Activated CD4-positive, alpha-beta T cell treated with anti-CD3 and anti-CD28 coated beads for 36 hours (primary cell): Measurements from ENCODE around the gene DPYD. TPM values are rescaled to one million over a fixed set of nuclear protein-coding genes. Genes with fewer than 3 reads are reported as not detected.
A peak's percentile ranks its signal among the peaks of the same experiment; 100 is the strongest.

Experiments used
- ATAC-seq: fragments of 200-7000 bp; cut with Tn5 transposase; one replicate; pipeline ENCODE4 v1.10.0; 2021; ENCODE audit warnings: mild to moderate bottlenecking, moderate library complexity
- CTCF ChIA-PET: fragments of 350-600 bp; sonication (Branson Sonifier 250); formaldehyde crosslinking; loops from one replicate; lab custom pipeline; 2021; ENCODE audit warnings: antibody characterized with exemption; lab: Charles Lee
- POLR2A ChIA-PET: fragments of 350-600 bp; sonication (Branson Sonifier 250); formaldehyde crosslinking; loops from one replicate; lab custom pipeline; 2021; ENCODE audit warnings: antibody characterized with exemption, inconsistent platforms; lab: Charles Lee
- DNase-seq: peaks from one replicate; pipeline ENCODE4 v3.0.0-alpha.2; 2020
- H3K27ac Mint-ChIP-seq: one replicate; pipeline ENCODE4 v1.8.0; 2021; ENCODE audit warnings: mixed read lengths
- H3K27me3 Mint-ChIP-seq: one replicate; pipeline ENCODE4 v1.8.0; 2021; ENCODE audit warnings: mixed read lengths
- H3K36me3 Mint-ChIP-seq: one replicate; pipeline ENCODE4 v1.8.0; 2021; ENCODE audit warnings: low read depth, mixed read lengths
- H3K4me1 Mint-ChIP-seq: one replicate; pipeline ENCODE4 v1.8.0; 2021; ENCODE audit warnings: mixed read lengths
- H3K4me3 Mint-ChIP-seq: one replicate; pipeline ENCODE4 v1.8.0; 2021; ENCODE audit warnings: mild to moderate bottlenecking, moderate library complexity, mixed read lengths
- H3K9me3 Mint-ChIP-seq: one replicate; pipeline ENCODE4 v1.8.0; 2021; ENCODE audit warnings: low read depth, mixed read lengths
- intact Hi-C, 2 experiments: fragments of 100-400 bp; cut with DNase I in 1 of 2; cut with micrococcal nuclease in 1 of 2; formaldehyde crosslinking; loops; one replicate each; pipeline versions ENCODE4 v1.14.2 to v1.15.1; 2022 to 2024; cut with DNase I, micrococcal nuclease
- total RNA-seq, 2 experiments: library from RNA; stranded (reverse); gene quantifications; one replicate each; pipeline ENCODE4 v1.2.3, GENCODE V29; 2021

The DPYD gene
- total RNA-seq, 2 experiments from 2014 or later: 6.8 to 7.1 TPM

- DNase-seq: no peak
Observed at GRCh38 chr1:97610102-97610501, 310.7 kb downstream of the DPYD start.

GRCh38 chr1:97608272-97608671 is 312.6 kb downstream of the DPYD start:
- DNase-seq (no peak), ATAC-seq (no peak)
- Mint-ChIP-seq H3K4me1 (peaks cover 3% of the 10 kb centered on the region), H3K27me3 (no peaks in the 10 kb centered on the region), H3K4me3 (no peak overlapping the region), H3K9me3 (peaks cover 3% of the 10 kb centered on the region), H3K36me3 (peaks cover 2% of the 10 kb centered on the region), H3K27ac (no peak overlapping the region)
- ChIA-PET POLR2A (no interaction called here), CTCF (no interaction called here)
- intact Hi-C loops: no loop called here

More at GRCh38 chr1:97610102-97610501, 310.7 kb downstream of the DPYD start:
- Mint-ChIP-seq H3K4me1 (peaks cover 3% of the 10 kb centered on the region), H3K9me3 (peaks cover 3% of the 10 kb centered on the region), H3K4me3 (no peak overlapping the region), H3K27me3 (no peaks in the 10 kb centered on the region), H3K36me3 (peaks cover 2% of the 10 kb centered on the region), H3K27ac (no peak overlapping the region)
- ChIA-PET POLR2A (no interaction called here), CTCF (no interaction called here)
- intact Hi-C loops: no loop called here
- ATAC-seq: no peak

- ATAC-seq (no peak), DNase-seq (no peak)
- H3K36me3 Mint-ChIP-seq: no peaks in the 10 kb centered on the region
- H3K4me3 Mint-ChIP-seq: no peak overlapping the region
- no peaks in the 10 kb centered on the region for H3K9me3 Mint-ChIP-seq
- intact Hi-C loops: no loop called here
- H3K27me3 Mint-ChIP-seq: no peaks in the 10 kb centered on the region
- CTCF ChIA-PET: no interaction called here
- POLR2A ChIA-PET: no interaction called here
- no peak overlapping the region for H3K27ac Mint-ChIP-seq
- H3K4me1 Mint-ChIP-seq: peaks cover 3% of the 10 kb centered on the region
Observed at GRCh38 chr1:97603776-97604175, 317.1 kb downstream of the DPYD start.

- Mint-ChIP-seq H3K4me3 (no peak overlapping the region), H3K27me3 (no peaks in the 10 kb centered on the region), H3K4me1 (peaks cover 3% of the 10 kb centered on the region), H3K9me3 (no peaks in the 10 kb centered on the region), H3K36me3 (no peaks in the 10 kb centered on the region), H3K27ac (no peak overlapping the region)
- intact Hi-C loops: no loop called here
- ChIA-PET CTCF (no interaction called here), POLR2A (no interaction called here)
- ATAC-seq (no peak), DNase-seq (no peak)
Observed at GRCh38 chr1:97603218-97603617, 317.6 kb downstream of the DPYD start.

GRCh38 chr1:97599447-97599846 is 321.4 kb downstream of the DPYD start:
- Mint-ChIP-seq H3K4me3 (no peak overlapping the region), H3K27me3 (no peaks in the 10 kb centered on the region), H3K27ac (no peak overlapping the region), H3K4me1 (no peaks in the 10 kb centered on the region), H3K36me3 (peaks cover 2% of the 10 kb centered on the region), H3K9me3 (no peaks in the 10 kb centered on the region)
- POLR2A ChIA-PET: no interaction called here
- intact Hi-C loops: no loop called here
- peak; percentile 24 for DNase-seq
- peak; percentile 78 for ATAC-seq
- CTCF ChIA-PET: no interaction called here

- no peaks in the 10 kb centered on the region for H3K4me1 Mint-ChIP-seq
- no peak overlapping the region for H3K27ac Mint-ChIP-seq
- ATAC-seq (no peak), DNase-seq (no peak)
- POLR2A ChIA-PET: no interaction called here
- intact Hi-C loops: no loop called here
- H3K27me3 Mint-ChIP-seq: no peaks in the 10 kb centered on the region
- CTCF ChIA-PET: no interaction called here
- no peaks in the 10 kb centered on the region for H3K9me3 Mint-ChIP-seq
- H3K4me3 Mint-ChIP-seq: no peak overlapping the region
- peaks cover 33% of the 10 kb centered on the region for H3K36me3 Mint-ChIP-seq
Observed at GRCh38 chr1:97593192-97593591, 327.6 kb downstream of the DPYD start.

- Mint-ChIP-seq H3K27ac (no peak overlapping the region), H3K36me3 (peaks cover 44% of the 10 kb centered on the region), H3K27me3 (no peaks in the 10 kb centered on the region), H3K4me3 (no peak overlapping the region), H3K9me3 (no peaks in the 10 kb centered on the region), H3K4me1 (no peaks in the 10 kb centered on the region)
- DNase-seq (no peak), ATAC-seq (no peak)
- POLR2A ChIA-PET: no interaction called here
- CTCF ChIA-PET: no interaction called here
- intact Hi-C loops: no loop called here
Observed at GRCh38 chr1:97588772-97589171, 332.1 kb downstream of the DPYD start.

- H3K27ac Mint-ChIP-seq: no peak overlapping the region
- CTCF ChIA-PET: no interaction called here
- no peaks in the 10 kb centered on the region for H3K4me1 Mint-ChIP-seq
- peaks cover 9% of the 10 kb centered on the region for H3K36me3 Mint-ChIP-seq
- H3K9me3 Mint-ChIP-seq: no peaks in the 10 kb centered on the region
- intact Hi-C loops: no loop called here
- DNase-seq (no peak), ATAC-seq (no peak)
- H3K27me3 Mint-ChIP-seq: no peaks in the 10 kb centered on the region
- POLR2A ChIA-PET: no interaction called here
- no peak overlapping the region for H3K4me3 Mint-ChIP-seq
Observed at GRCh38 chr1:97581614-97582051, 339.2 kb downstream of the DPYD start.

GRCh38 chr1:97577613-97578012 is 343.2 kb downstream of the DPYD start:
- ATAC-seq (no peak), DNase-seq (no peak)
- intact Hi-C loops: no loop called here
- Mint-ChIP-seq H3K27me3 (no peaks in the 10 kb centered on the region), H3K9me3 (no peaks in the 10 kb centered on the region), H3K4me3 (no peak overlapping the region), H3K4me1 (no peaks in the 10 kb centered on the region), H3K36me3 (peaks cover 16% of the 10 kb centered on the region), H3K27ac (no peak overlapping the region)
- POLR2A ChIA-PET: no interaction called here
- CTCF ChIA-PET: no interaction called here

GRCh38 chr1:97573553-97573952 is 347.3 kb downstream of the DPYD start:
- POLR2A ChIA-PET: no interaction called here
- no peak overlapping the region for H3K4me3 Mint-ChIP-seq
- intact Hi-C loops: no loop called here

GRCh38 chr1:97572561-97572960 is 348.3 kb downstream of the DPYD start:
- POLR2A ChIA-PET: no interaction called here

More at GRCh38 chr1:97573553-97573952, 347.3 kb downstream of the DPYD start:
- ATAC-seq (no peak), DNase-seq (no peak)
- peaks cover 23% of the 10 kb centered on the region for H3K36me3 Mint-ChIP-seq
- H3K9me3 Mint-ChIP-seq: no peaks in the 10 kb centered on the region
- CTCF ChIA-PET: no interaction called here
- no peak overlapping the region for H3K27ac Mint-ChIP-seq
- H3K4me1 Mint-ChIP-seq: no peaks in the 10 kb centered on the region
- H3K27me3 Mint-ChIP-seq: no peaks in the 10 kb centered on the region

GRCh38 chr1:97571760-97572159 is 349.1 kb downstream of the DPYD start:
- Mint-ChIP-seq H3K9me3 (no peaks in the 10 kb centered on the region), H3K36me3 (peaks cover 23% of the 10 kb centered on the region), H3K27ac (no peak overlapping the region), H3K4me3 (no peak overlapping the region), H3K4me1 (no peaks in the 10 kb centered on the region), H3K27me3 (no peaks in the 10 kb centered on the region)
- ATAC-seq (no peak), DNase-seq (no peak)
- POLR2A ChIA-PET: no interaction called here
- intact Hi-C loops: no loop called here
- CTCF ChIA-PET: no interaction called here

More at GRCh38 chr1:97572561-97572960, 348.3 kb downstream of the DPYD start:
- DNase-seq (no peak), ATAC-seq (no peak)
- Mint-ChIP-seq H3K36me3 (peaks cover 23% of the 10 kb centered on the region), H3K4me1 (no peaks in the 10 kb centered on the region), H3K27me3 (no peaks in the 10 kb centered on the region), H3K9me3 (no peaks in the 10 kb centered on the region), H3K27ac (no peak overlapping the region), H3K4me3 (no peak overlapping the region)
- intact Hi-C loops: no loop called here
- CTCF ChIA-PET: no interaction called here

GRCh38 chr1:97570691-97571090 is 350.1 kb downstream of the DPYD start:
- DNase-seq (no peak), ATAC-seq (no peak)
- Mint-ChIP-seq H3K9me3 (no peaks in the 10 kb centered on the region), H3K4me1 (no peaks in the 10 kb centered on the region), H3K36me3 (peaks cover 23% of the 10 kb centered on the region), H3K4me3 (no peak overlapping the region), H3K27me3 (no peaks in the 10 kb centered on the region), H3K27ac (no peak overlapping the region)
- intact Hi-C loops: no loop called here
- CTCF ChIA-PET: no interaction called here
- POLR2A ChIA-PET: no interaction called here
